GM12878 (cell line): ENCODE data around the gene PLEK2. TPM values are rescaled to one million over a fixed set of nuclear protein-coding genes. Genes with fewer than 3 reads are reported as not detected.

Experiments used
- ATAC-seq: fragments of 200-7000 bp; cut with Tn5 transposase; 3 replicates; pipeline ENCODE4 v1.9.1; 2020; ENCODE audit warnings: mild to moderate bottlenecking, moderate library complexity
- BruUV-seq: library from RNA; stranded (reverse); fragments of 400-500 nt; replicated peaks from 2 replicates; lab custom pipeline; 2021; lab: Mats Ljungman, UMichigan
- CTCF ChIA-PET: fragments of 300-600 bp; sonication (Branson Sonifier 250); formaldehyde crosslinking; extraction: SDS; loops from one replicate; lab custom pipeline; 2021; ENCODE audit warnings: inconsistent platforms; lab: Yijun Ruan, JAX
- POLR2A ChIA-PET: fragments of 350-600 bp; formaldehyde crosslinking; extraction: SDS; loops from one replicate; lab custom pipeline; 2021; ENCODE audit warnings: inconsistent platforms; lab: Charles Lee
- RAD21 ChIA-PET: fragments of 300-600 bp; sonication (Branson Sonifier 250); formaldehyde crosslinking; loops from one replicate; lab custom pipeline; 2023; ENCODE audit warnings: antibody characterized with exemption; ENCODE audit not compliant: unreplicated experiment; lab: Charles Lee
- SMC1A ChIA-PET: fragments of 300-600 bp; sonication (Branson Sonifier 250); formaldehyde crosslinking; loops from one replicate; lab custom pipeline; 2023; ENCODE audit not compliant: unreplicated experiment, uncharacterized antibody; lab: Charles Lee
- DNase-seq: peaks from one replicate; pipeline ENCODE4 v3.0.0-alpha.2; 2011; ENCODE audit warnings: low read depth, low spot score
- FAIRE-seq: peaks from 3 replicates; lab custom pipeline; 2011; peaks lifted over from hg19 to GRCh38; lab: Jason Lieb, UNC
- H2AFZ ChIP-seq: 2 replicates; pipeline ENCODE4 v1.6.0; 2011; ENCODE audit warnings: low read depth, low read length, control low read depth; ENCODE audit not compliant: control insufficient read depth
- H3K27ac ChIP-seq: 2 replicates; pipeline ENCODE4 v1.5.1; 2011; ENCODE audit warnings: control low read depth; ENCODE audit not compliant: control insufficient read depth, insufficient read depth
- H3K27me3 ChIP-seq, 2 experiments: replicated peaks in 1 of 2; 2 replicates each; pipeline versions ENCODE4 v1.6.0 to v1.6.1; 2011; ENCODE audit warnings: low read length in 1 of 2; ENCODE audit not compliant: control insufficient read depth in 2 of 2, insufficient read depth in 2 of 2
- H3K36me3 ChIP-seq, 2 experiments: 2 replicates each; pipeline ENCODE4 v1.5.1; 2011; ENCODE audit warnings: low read length in 1 of 2; ENCODE audit not compliant: control insufficient read depth in 2 of 2, insufficient read depth in 2 of 2
- H3K4me1 ChIP-seq: 2 replicates; pipeline ENCODE4 v1.6.1; 2011; ENCODE audit warnings: mild to moderate bottlenecking, low read length, moderate library complexity, mixed read lengths; ENCODE audit not compliant: control insufficient read depth, insufficient read depth
- H3K4me2 ChIP-seq: 2 replicates; pipeline ENCODE4 v1.6.0; 2011; ENCODE audit warnings: control low read depth; ENCODE audit not compliant: control insufficient read depth, insufficient read depth
- H3K4me3 ChIP-seq: fragments of 200-600 bp; sonication (generic); 2 replicates; pipeline ENCODE4 v1.5.1; 2016
- H3K79me2 ChIP-seq: 2 replicates; pipeline ENCODE4 v1.6.0; 2011; ENCODE audit warnings: low read length; ENCODE audit not compliant: control insufficient read depth, insufficient read depth
- H3K9ac ChIP-seq: 2 replicates; pipeline ENCODE4 v1.8.0; 2011; ENCODE audit warnings: low read length, control low read depth, mixed read lengths; ENCODE audit not compliant: control insufficient read depth, insufficient read depth
- H3K9me3 ChIP-seq: replicated peaks from 3 replicates; pipeline ENCODE4 v1.5.1; 2011; ENCODE audit warnings: mild to moderate bottlenecking, low read length; ENCODE audit not compliant: control insufficient read depth, insufficient read depth
- H4K20me1 ChIP-seq: 2 replicates; pipeline ENCODE4 v1.6.0; 2011; ENCODE audit not compliant: control insufficient read depth, insufficient read depth
- BRCA1 ChIP-seq: IDR thresholded peaks from 2 replicates; pipeline ENCODE4 v1.6.1; 2011; ENCODE audit warnings: low read depth, low read length, improper control_type of control experiment
- CHD1 ChIP-seq: IDR thresholded peaks from 2 replicates; pipeline ENCODE4 v1.6.1; 2012; ENCODE audit warnings: low read depth, low read length, improper control_type of control experiment
- GATAD2B ChIP-seq: fragments of 450-650 bp; conservative IDR thresholded peaks from 2 replicates; pipeline ENCODE4 v1.6.1; 2017; ENCODE audit warnings: low read depth, mild to moderate bottlenecking, moderate library complexity
- NR2C1 ChIP-seq: fragments of 450-650 bp; IDR thresholded peaks from 2 replicates; pipeline ENCODE4 v1.6.1; 2017; ENCODE audit warnings: antibody characterized with exemption, mild to moderate bottlenecking, moderate library complexity
- SPI1 ChIP-seq: IDR thresholded peaks from 2 replicates; pipeline ENCODE4 v1.6.1; 2011; ENCODE audit warnings: low read depth, mild to moderate bottlenecking, low read length, moderate library complexity, borderline replicate concordance; ENCODE audit not compliant: insufficient read depth
- ZBTB33 ChIP-seq: fragments of 450-650 bp; IDR thresholded peaks from 2 replicates; pipeline ENCODE4 v1.6.1; 2017; ENCODE audit warnings: mild to moderate bottlenecking
- ZNF592 ChIP-seq: fragments of 450-650 bp; IDR thresholded peaks from 2 replicates; pipeline ENCODE4 v1.6.1; 2017; ENCODE audit warnings: mild to moderate bottlenecking, moderate library complexity
- whole genome bisulfite sequencing: methylation state at CpG from one replicate; pipeline ENCODE4 v1.1.6; 2016; ENCODE audit warnings: low lambda C conversion rate; ENCODE audit not compliant: insufficient replicate concordance, insufficient coverage; ENCODE audit errors: missing lambda C conversion rate; 5-methylcytosine and 5-hydroxymethylcytosine counted together
- in situ Hi-C: fragments of 300-500 bp; cut with MboI; formaldehyde crosslinking; loops from 9 replicates; pipeline ENCODE4 v1.14.3; 2018; ENCODE audit warnings: mixed read lengths
- intact Hi-C: fragments of 100-400 bp; cut with micrococcal nuclease; formaldehyde crosslinking; loops from one replicate; pipeline ENCODE4 v1.14.2; 2022; ENCODE audit not compliant: unreplicated experiment
- polyA plus RNA-seq, 11 experiments: library from polyadenylated mRNA; depleted of rRNA in 4 of 11; unstranded in 6 of 11; stranded (reverse) in 5 of 11; fragments of >200 nt; fragmentation: Nextera tagmentation in 4 of 11; fragmentation: Illumina TruSeq in 1 of 11; extraction: Ambion mirVana in 4 of 11; extraction: Trizol in 1 of 11; gene quantifications; 1 replicate in 1 of 11; 2 replicates in 10 of 11; pipeline versions ENCODE4 v1.2.1 to v1.2.3, GENCODE V29; 2011 to 2016; ENCODE audit warnings: inconsistent platforms in 2 of 11, missing spikeins in 2 of 11, low read depth in 1 of 11
- total RNA-seq, 4 experiments: library from RNA; depleted of rRNA in 3 of 4; stranded (reverse); fragments of >200 nt in 3 of 4; fragmentation: Illumina TruSeq in 1 of 4; extraction: Trizol in 1 of 4; gene quantifications; 2 replicates each; pipeline versions ENCODE4 v1.2.1 to v1.2.3, GENCODE V29; 2013 to 2021

PLEK2 gene
- total and polyA plus RNA-seq, 10 of the 15 experiments (the other 5 are each of a cell fraction or from before 2014, with no cell fraction given): 0.08 to 0.20 TPM; not detected in 8

GRCh38 chr14:67441256-67441655 lies 29.3 kb upstream of the PLEK2 start:
- Histone ChIP-seq H3K4me1 (no peaks in the 10 kb centered on the region), H3K27me3 (no peaks in the 10 kb centered on the region; a peak in 2 of 4 replicates), H3K36me3 (no peaks in the 10 kb centered on the region), H2AFZ (no peak overlapping the region), H3K4me3 (no peak overlapping the region), H3K27ac (no peak overlapping the region), H3K79me2 (no peaks in the 10 kb centered on the region), H3K9me3 (no peaks in the 10 kb centered on the region), H3K9ac (no peak overlapping the region), H4K20me1 (no peaks in the 10 kb centered on the region), H3K4me2 (no peak overlapping the region)
- in situ Hi-C loops: no loop called here
- BruUV-seq: no TSS peak
- ChIA-PET CTCF (interaction anchor here (0.8 to 2.9 kb wide), 4 partner anchors 11 to 130 kb away, joined by 3 to 10 read pairs (median 5); no protein-coding TSS in a partner anchor), SMC1A (interaction anchor here (2.4 kb wide), 1 partner anchor 130 kb away, joined by 9 read pairs; no protein-coding TSS in a partner anchor), POLR2A (no interaction called here), RAD21 (interaction anchor here (1.0 kb wide), 1 partner anchor 263 kb away, joined by 3 read pairs; no protein-coding TSS in a partner anchor)
- FAIRE-seq: no peak
- no peak for ATAC-seq
- WGBS: 35% methylated on average over 2 of the region's 2 CpGs
- TF ChIP-seq ZBTB33 (no peak), NR2C1 (no peak), BRCA1 (no peak), SPI1 (no peak), GATAD2B (no peak), CHD1 (no peak), ZNF592 (no peak)
- DNase-seq: no peak
- intact Hi-C loops: no loop called here
